ENCODE results near the gene TMOD1. TPM values are rescaled to one million over a fixed set of nuclear protein-coding genes. Genes with fewer than 3 reads are reported as not detected.

TMOD1 gene
- total RNA-seq, 1 donor from 2014 or later: not detected

GRCh38 chr9:97623946-97624345, 122.5 kb downstream of the TMOD1 start:
- peaks cover 4% of the 10 kb centered on the region for H3K9me3 Mint-ChIP-seq
- peaks cover 27% of the 10 kb centered on the region for H3K36me3 ChIP-seq
- H3K27me3 Mint-ChIP-seq (ENCODE audit: insufficient read depth, low read depth): no peaks in the 10 kb centered on the region
- no peaks in the 10 kb centered on the region for H3F3A ChIP-seq (ENCODE audit: low read depth)
- H3K27ac Mint-ChIP-seq: no peak overlapping the region
- H3K4me3 ChIP-seq: no peak overlapping the region
- H3K27me3 ChIP-seq: no peaks in the 10 kb centered on the region
- H3K36me3 Mint-ChIP-seq: peaks cover 42% of the 10 kb centered on the region
- no peak overlapping the region for H2AFZ ChIP-seq (replicated peaks)
- H3K4me2 ChIP-seq: no peak overlapping the region
- H3K27ac ChIP-seq: no peak overlapping the region
- TF ChIP-seq, protein P1, sequence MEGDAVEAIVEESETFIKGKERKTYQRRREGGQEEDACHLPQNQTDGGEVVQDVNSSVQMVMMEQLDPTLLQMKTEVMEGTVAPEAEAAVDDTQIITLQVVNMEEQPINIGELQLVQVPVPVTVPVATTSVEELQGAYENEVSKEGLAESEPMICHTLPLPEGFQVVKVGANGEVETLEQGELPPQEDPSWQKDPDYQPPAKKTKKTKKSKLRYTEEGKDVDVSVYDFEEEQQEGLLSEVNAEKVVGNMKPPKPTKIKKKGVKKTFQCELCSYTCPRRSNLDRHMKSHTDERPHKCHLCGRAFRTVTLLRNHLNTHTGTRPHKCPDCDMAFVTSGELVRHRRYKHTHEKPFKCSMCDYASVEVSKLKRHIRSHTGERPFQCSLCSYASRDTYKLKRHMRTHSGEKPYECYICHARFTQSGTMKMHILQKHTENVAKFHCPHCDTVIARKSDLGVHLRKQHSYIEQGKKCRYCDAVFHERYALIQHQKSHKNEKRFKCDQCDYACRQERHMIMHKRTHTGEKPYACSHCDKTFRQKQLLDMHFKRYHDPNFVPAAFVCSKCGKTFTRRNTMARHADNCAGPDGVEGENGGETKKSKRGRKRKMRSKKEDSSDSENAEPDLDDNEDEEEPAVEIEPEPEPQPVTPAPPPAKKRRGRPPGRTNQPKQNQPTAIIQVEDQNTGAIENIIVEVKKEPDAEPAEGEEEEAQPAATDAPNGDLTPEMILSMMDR (IDR thresholded peaks at IDR 0.05): no peak
- TF ChIP-seq EZH2phosphoT487 (IDR thresholded peaks at IDR 0.05) (no peak), EZH2 (IDR thresholded peaks at IDR 0.05) (no peak)
- peaks cover 4% of the 10 kb centered on the region for H3K4me1 Mint-ChIP-seq
- no peak for DNase-seq (ENCODE audit: low spot score)
- peaks cover 9% of the 10 kb centered on the region for H3K4me1 ChIP-seq
- H3K9me3 ChIP-seq (ENCODE audit: low read depth): no peaks in the 10 kb centered on the region
- no peak overlapping the region for H3K9ac ChIP-seq
- H3K79me2 ChIP-seq (ENCODE audit: low read depth): peaks cover 31% of the 10 kb centered on the region
- H4K20me1 ChIP-seq (ENCODE audit: low read depth): peaks cover 19% of the 10 kb centered on the region
- H3K4me3 Mint-ChIP-seq: no peak overlapping the region

DNA sequence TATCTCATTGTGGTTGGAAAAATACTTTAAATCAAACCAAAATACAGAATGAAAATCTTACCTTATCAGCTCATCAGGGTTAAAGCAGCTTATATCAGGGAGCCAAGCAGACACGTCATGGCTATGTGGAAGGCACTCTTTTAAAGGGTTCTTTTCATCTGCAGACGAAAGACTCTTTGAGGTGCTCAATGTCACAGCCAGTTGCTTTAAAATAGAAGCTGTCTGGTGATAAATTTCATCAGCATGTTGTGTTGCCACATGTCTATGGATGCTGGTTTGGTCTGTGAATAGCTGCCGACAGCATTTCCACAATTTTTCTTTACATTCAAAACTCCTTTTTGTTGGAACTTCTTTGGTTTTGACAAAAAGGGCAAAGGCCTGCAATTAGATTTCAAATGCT, 124.2 kb downstream of the TMOD1 start:
- Histone ChIP-seq H3K79me2 (ENCODE audit: low read depth) (peaks cover 48% of the 10 kb centered on the region), H2AFZ (replicated peaks) (no peak overlapping the region), H4K20me1 (ENCODE audit: low read depth) (peaks cover 22% of the 10 kb centered on the region), H3K36me3 (peaks cover 27% of the 10 kb centered on the region), H3K27ac (no peak overlapping the region), H3K9ac (no peak overlapping the region), H3K27me3 (no peaks in the 10 kb centered on the region), H3F3A (ENCODE audit: low read depth) (no peaks in the 10 kb centered on the region), H3K4me2 (no peak overlapping the region), H3K4me3 (no peak overlapping the region), H3K4me1 (peaks cover 10% of the 10 kb centered on the region), H3K9me3 (ENCODE audit: low read depth) (no peaks in the 10 kb centered on the region)
- TF ChIP-seq EZH2phosphoT487 (IDR thresholded peaks at IDR 0.05): no peak
- no peak for TF ChIP-seq EZH2 (IDR thresholded peaks at IDR 0.05)
- TF ChIP-seq, protein P1 (IDR thresholded peaks at IDR 0.05): no peak
- Mint-ChIP-seq H3K36me3 (peaks cover 36% of the 10 kb centered on the region), H3K4me3 (no peak overlapping the region), H3K9me3 (peaks cover 4% of the 10 kb centered on the region), H3K27ac (no peak overlapping the region), H3K4me1 (peaks cover 7% of the 10 kb centered on the region), H3K27me3 (ENCODE audit: insufficient read depth, low read depth) (no peaks in the 10 kb centered on the region)
- no peak for DNase-seq (ENCODE audit: low spot score)

GRCh38 chr9:97627624-97628023, 126.2 kb downstream of the TMOD1 start:
- no peak for TF ChIP-seq EZH2 (IDR thresholded peaks at IDR 0.05)
- TF ChIP-seq, protein P1 (IDR thresholded peaks at IDR 0.05): no peak
- no peak for TF ChIP-seq EZH2phosphoT487 (IDR thresholded peaks at IDR 0.05)

More at GRCh38 chr9:97627624-97628023, 126.2 kb downstream of the TMOD1 start:
- peaks cover 17% of the 10 kb centered on the region for H3K4me1 ChIP-seq
- peaks cover 22% of the 10 kb centered on the region for H4K20me1 ChIP-seq (ENCODE audit: low read depth)
- peaks cover 2% of the 10 kb centered on the region for H3K9me3 Mint-ChIP-seq
- H2AFZ ChIP-seq (replicated peaks): no peak overlapping the region
- no peaks in the 10 kb centered on the region for H3K27me3 ChIP-seq
- H3K4me2 ChIP-seq: no peak overlapping the region
- peaks cover 21% of the 10 kb centered on the region for H3K36me3 Mint-ChIP-seq
- H3K79me2 ChIP-seq (ENCODE audit: low read depth): peaks cover 65% of the 10 kb centered on the region
- no peak for DNase-seq (ENCODE audit: low spot score)
- H3K4me3 Mint-ChIP-seq: no peak overlapping the region
- H3K27ac ChIP-seq: no peak overlapping the region
- H3K27ac Mint-ChIP-seq: no peak overlapping the region
- peaks cover 22% of the 10 kb centered on the region for H3K36me3 ChIP-seq
- no peaks in the 10 kb centered on the region for H3K27me3 Mint-ChIP-seq (ENCODE audit: insufficient read depth, low read depth)
- H3K4me3 ChIP-seq: no peak overlapping the region
- no peak overlapping the region for H3K9ac ChIP-seq
- peaks cover 14% of the 10 kb centered on the region for H3F3A ChIP-seq (ENCODE audit: low read depth)
- no peaks in the 10 kb centered on the region for H3K9me3 ChIP-seq (ENCODE audit: low read depth)
- H3K4me1 Mint-ChIP-seq: peaks cover 14% of the 10 kb centered on the region
